Vagina (tissue), 2 donors: ENCODE measurements around the gene GSG1L. TPM values are rescaled to one million over a fixed set of nuclear protein-coding genes. Genes with fewer than 3 reads are reported as not detected.

Source experiments
- DNase-seq, 2 donors: peaks; one replicate each; pipeline ENCODE4 v3.0.0-alpha.2; 2017; ENCODE audit errors: extremely low spot score in 2 of 2
- H3K27ac ChIP-seq: fragments of 200-600 bp; sonication (generic); one replicate; pipeline ENCODE4 v1.5.1; 2019
- H3K27me3 ChIP-seq: fragments of 200-600 bp; sonication (generic); one replicate; pipeline ENCODE4 v1.5.1; 2019
- H3K36me3 ChIP-seq, 2 donors: fragments of 200-600 bp; sonication (generic); one replicate each; pipeline ENCODE4 v1.5.1; 2017 to 2019
- H3K4me1 ChIP-seq: fragments of 200-600 bp; sonication (generic); one replicate; pipeline ENCODE4 v1.5.1; 2019
- H3K4me3 ChIP-seq, 2 donors: fragments of 200-600 bp; sonication (generic); 1 replicate in 1 of 2; 2 replicates in 1 of 2; pipeline ENCODE4 v1.5.1; 2016 to 2019
- H3K9me3 ChIP-seq: fragments of 200-600 bp; sonication (generic); one replicate; pipeline ENCODE4 v1.5.1; 2019
- POLR2A ChIP-seq, 2 donors: fragments of 450-650 bp; IDR thresholded peaks; one replicate each; pipeline ENCODE4 v1.6.1; 2017; ENCODE audit warnings: antibody characterized with exemption in 2 of 2, mild to moderate bottlenecking in 2 of 2, moderate library complexity in 2 of 2
- POLR2AphosphoS5 ChIP-seq, 2 donors: sonication (generic); formaldehyde crosslinking; IDR thresholded peaks; one replicate each; pipeline ENCODE4 v1.9.0; 2017; ENCODE audit warnings: antibody characterized with exemption in 2 of 2, mild to moderate bottlenecking in 2 of 2, low read depth in 1 of 2; ENCODE audit not compliant: insufficient read depth in 1 of 2
- intact Hi-C: fragments of 100-400 bp; cut with DNase I; formaldehyde crosslinking; loops from one replicate; pipeline ENCODE4 v1.15.1; 2023
- total RNA-seq: library from RNA; depleted of rRNA; stranded (reverse); fragments of >200 nt; gene quantifications from one replicate; pipeline ENCODE4 v1.2.3, GENCODE V29; 2016
- TF ChIP-seq, protein P1 (sequence below), 3 experiments: fragments of 450-650 bp in 2 of 3; fragments of 200-600 bp in 1 of 3; sonication (generic) in 1 of 3; IDR thresholded peaks; one replicate each; pipeline ENCODE4 v1.5.1; 2017 to 2019; ENCODE audit warnings: antibody characterized with exemption in 3 of 3, mild to moderate bottlenecking in 2 of 3, moderate library complexity in 2 of 3

The GSG1L gene
- total RNA-seq, 1 donor from 2014 or later, result not detected

DNA sequence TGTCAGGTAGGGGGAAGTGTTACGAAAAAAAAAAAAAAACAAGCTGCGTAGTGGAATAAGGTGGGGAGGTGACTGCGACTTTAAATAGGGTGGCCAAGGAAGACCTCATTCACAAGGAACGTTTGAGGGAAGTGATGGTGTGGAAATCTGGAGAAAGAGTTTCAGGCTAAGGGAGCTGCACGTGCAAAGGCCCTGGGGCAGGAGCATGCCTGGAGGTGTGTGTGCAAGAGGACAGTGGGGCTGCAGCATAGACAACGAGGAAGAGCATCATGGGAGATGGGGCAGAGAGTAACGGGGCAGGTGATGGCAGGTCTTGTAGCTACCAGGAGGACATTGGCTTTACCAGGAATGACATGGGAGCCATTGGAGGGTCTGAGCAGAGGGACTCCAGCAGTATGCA is 12.0 kb downstream of the GSG1L start:
- Histone ChIP-seq H3K36me3 (no peaks in the 10 kb centered on the region), H3K27me3 (no peaks in the 10 kb centered on the region), H3K4me1 (no peaks in the 10 kb centered on the region), H3K4me3 (no peak overlapping the region), H3K9me3 (peaks cover 7% of the 10 kb centered on the region), H3K27ac (no peak overlapping the region)
- intact Hi-C loops, result no loop called here
- no peak for DNase-seq
- TF ChIP-seq, protein P1, sequence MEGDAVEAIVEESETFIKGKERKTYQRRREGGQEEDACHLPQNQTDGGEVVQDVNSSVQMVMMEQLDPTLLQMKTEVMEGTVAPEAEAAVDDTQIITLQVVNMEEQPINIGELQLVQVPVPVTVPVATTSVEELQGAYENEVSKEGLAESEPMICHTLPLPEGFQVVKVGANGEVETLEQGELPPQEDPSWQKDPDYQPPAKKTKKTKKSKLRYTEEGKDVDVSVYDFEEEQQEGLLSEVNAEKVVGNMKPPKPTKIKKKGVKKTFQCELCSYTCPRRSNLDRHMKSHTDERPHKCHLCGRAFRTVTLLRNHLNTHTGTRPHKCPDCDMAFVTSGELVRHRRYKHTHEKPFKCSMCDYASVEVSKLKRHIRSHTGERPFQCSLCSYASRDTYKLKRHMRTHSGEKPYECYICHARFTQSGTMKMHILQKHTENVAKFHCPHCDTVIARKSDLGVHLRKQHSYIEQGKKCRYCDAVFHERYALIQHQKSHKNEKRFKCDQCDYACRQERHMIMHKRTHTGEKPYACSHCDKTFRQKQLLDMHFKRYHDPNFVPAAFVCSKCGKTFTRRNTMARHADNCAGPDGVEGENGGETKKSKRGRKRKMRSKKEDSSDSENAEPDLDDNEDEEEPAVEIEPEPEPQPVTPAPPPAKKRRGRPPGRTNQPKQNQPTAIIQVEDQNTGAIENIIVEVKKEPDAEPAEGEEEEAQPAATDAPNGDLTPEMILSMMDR (IDR thresholded peaks at IDR 0.05), result no peak
- no peak for TF ChIP-seq POLR2A (IDR thresholded peaks at IDR 0.05)

DNA sequence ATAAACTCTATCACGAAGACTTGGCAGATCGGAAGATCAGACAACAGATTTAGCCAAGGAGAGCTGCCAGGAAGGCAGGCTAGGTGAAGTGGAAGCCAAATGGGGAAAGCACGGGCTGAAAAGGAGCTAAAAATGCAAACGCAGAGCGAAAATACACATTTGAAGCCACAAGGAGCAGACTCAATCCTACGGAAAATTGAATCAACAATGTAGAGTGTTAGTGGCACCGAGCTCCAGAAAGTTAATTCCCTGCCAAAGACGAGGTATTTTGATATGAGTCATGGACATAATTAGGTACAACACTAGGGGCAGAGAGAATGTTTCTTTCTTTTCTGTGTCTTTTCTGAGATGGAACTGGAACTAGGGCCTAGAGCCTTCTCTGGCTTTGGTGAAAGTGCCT is 20.7 kb downstream of the GSG1L start:
- no peak overlapping the region for H3K27ac ChIP-seq
- H3K4me3 ChIP-seq, result no peak overlapping the region

DNA sequence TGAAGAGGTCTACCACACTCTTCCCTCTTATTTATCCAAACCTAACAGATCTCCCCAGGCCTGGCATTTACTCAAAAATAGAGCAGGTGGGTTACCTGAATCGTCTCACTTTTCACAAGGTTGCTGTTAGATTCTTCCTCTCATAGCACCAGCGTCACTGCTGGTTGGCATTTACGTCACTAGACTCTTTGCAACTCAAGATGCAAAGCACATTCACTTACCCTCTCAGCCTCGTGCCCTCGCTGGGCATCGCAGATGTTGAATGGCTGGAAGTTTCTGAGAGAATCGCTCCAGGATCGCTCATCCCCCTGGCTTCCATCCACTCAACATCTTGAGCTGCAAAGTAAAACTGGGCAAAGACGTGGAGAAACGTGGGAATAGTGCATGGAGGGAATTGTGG is 21.9 kb downstream of the GSG1L start:
- intact Hi-C loops, result no loop called here
- Histone ChIP-seq H3K27ac (no peak overlapping the region), H3K9me3 (no peaks in the 10 kb centered on the region), H3K4me1 (no peaks in the 10 kb centered on the region), H3K36me3 (no peaks in the 10 kb centered on the region), H3K27me3 (no peaks in the 10 kb centered on the region), H3K4me3 (no peak overlapping the region)
- TF ChIP-seq POLR2A (IDR thresholded peaks at IDR 0.05), result no peak
- TF ChIP-seq, protein P1 (IDR thresholded peaks at IDR 0.05), result no peak
- TF ChIP-seq POLR2AphosphoS5 (IDR thresholded peaks at IDR 0.05; ENCODE audit: insufficient read depth in 1 of 2, low read depth in 1 of 2), result no peak
- no peak for DNase-seq

More for the DNA sequence above, 20.7 kb downstream of the GSG1L start:
- intact Hi-C loops, result no loop called here
- no peaks in the 10 kb centered on the region for H3K27me3 ChIP-seq
- TF ChIP-seq POLR2A (IDR thresholded peaks at IDR 0.05) (no peak), POLR2AphosphoS5 (IDR thresholded peaks at IDR 0.05; ENCODE audit: insufficient read depth in 1 of 2, low read depth in 1 of 2) (no peak)
- TF ChIP-seq, protein P1 (IDR thresholded peaks at IDR 0.05), result no peak
- H3K36me3 ChIP-seq, result no peaks in the 10 kb centered on the region
- H3K9me3 ChIP-seq, result no peaks in the 10 kb centered on the region
- no peaks in the 10 kb centered on the region for H3K4me1 ChIP-seq
- no peak for DNase-seq

DNA sequence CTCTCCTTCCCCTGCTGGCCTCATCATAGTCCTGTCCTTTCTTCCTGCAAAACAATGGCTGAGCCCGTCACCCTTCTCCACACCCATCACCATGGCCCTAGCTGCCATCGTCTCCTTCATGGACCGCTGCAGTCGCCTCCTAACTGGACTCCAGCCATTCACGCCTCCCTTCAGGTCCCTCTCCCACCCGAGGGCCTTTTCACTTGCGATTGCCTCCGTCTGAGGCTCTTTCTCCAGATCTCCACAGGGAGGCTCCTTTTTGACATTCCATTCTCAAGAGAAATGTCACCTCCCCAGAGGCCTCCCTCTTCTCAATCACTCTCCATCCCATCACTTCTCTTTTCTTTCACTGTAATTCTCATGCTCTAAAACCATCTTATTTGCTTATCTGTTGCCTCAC is 23.5 kb downstream of the GSG1L start:
- TF ChIP-seq, protein P1 (IDR thresholded peaks at IDR 0.05), result no peak
- TF ChIP-seq POLR2A (IDR thresholded peaks at IDR 0.05), result no peak
- no peak for TF ChIP-seq POLR2AphosphoS5 (IDR thresholded peaks at IDR 0.05; ENCODE audit: insufficient read depth in 1 of 2, low read depth in 1 of 2)
- Histone ChIP-seq H3K27ac (no peak overlapping the region), H3K36me3 (no peaks in the 10 kb centered on the region), H3K9me3 (no peaks in the 10 kb centered on the region), H3K27me3 (no peaks in the 10 kb centered on the region), H3K4me1 (no peaks in the 10 kb centered on the region), H3K4me3 (no peak overlapping the region)
- DNase-seq, result no peak
- intact Hi-C loops, result no loop called here

DNA sequence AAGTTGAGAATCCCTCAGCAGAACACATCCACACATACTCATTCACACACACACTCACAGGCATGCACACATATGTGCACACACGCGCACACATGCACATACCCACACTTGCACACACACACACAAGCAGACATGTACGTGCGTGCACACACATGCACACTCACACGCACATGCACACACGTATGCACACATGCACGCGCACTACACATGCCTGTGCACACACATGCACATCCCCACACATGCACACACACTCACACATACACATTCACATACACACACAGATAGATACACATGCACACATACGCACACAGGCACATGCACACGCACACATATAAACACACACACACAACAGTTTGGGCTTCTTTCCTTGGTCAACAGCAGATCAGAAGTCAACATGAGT is 24.0 kb downstream of the GSG1L start:
- no peak for TF ChIP-seq POLR2AphosphoS5 (IDR thresholded peaks at IDR 0.05; ENCODE audit: insufficient read depth in 1 of 2, low read depth in 1 of 2)
- TF ChIP-seq, protein P1 (IDR thresholded peaks at IDR 0.05), result no peak
- no peak for TF ChIP-seq POLR2A (IDR thresholded peaks at IDR 0.05)
- H3K27me3 ChIP-seq, result no peaks in the 10 kb centered on the region
- no peak for DNase-seq
- no peaks in the 10 kb centered on the region for H3K36me3 ChIP-seq
- intact Hi-C loops, result no loop called here
- no peak overlapping the region for H3K4me3 ChIP-seq
- H3K9me3 ChIP-seq, result no peaks in the 10 kb centered on the region
- no peaks in the 10 kb centered on the region for H3K4me1 ChIP-seq
- no peak overlapping the region for H3K27ac ChIP-seq
